Fibroblast of lung (primary cell): ENCODE results near the gene METTL22. TPM values are rescaled to one million over a fixed set of nuclear protein-coding genes. Genes with fewer than 3 reads are reported as not detected.

Experiments used
- DNase-seq, 2 donors: peaks; one replicate each; pipeline versions ENCODE4 v3.0.0 to v3.0.0-alpha.2; 2010; ENCODE audit warnings: low read depth in 2 of 2
- H2AFZ ChIP-seq: 2 replicates; pipeline ENCODE4 v1.5.1; 2012; ENCODE audit warnings: low read length, control low read depth, inconsistent platforms
- H3K27ac ChIP-seq: 2 replicates; pipeline ENCODE4 v1.5.1; 2011; ENCODE audit warnings: low read length, control low read depth; ENCODE audit not compliant: insufficient read depth
- H3K27me3 ChIP-seq: 2 replicates; pipeline ENCODE4 v1.5.1; 2011; ENCODE audit warnings: mild to moderate bottlenecking, low read length; ENCODE audit not compliant: control insufficient read depth, insufficient read depth
- H3K36me3 ChIP-seq: 2 replicates; pipeline ENCODE4 v1.5.1; 2011; ENCODE audit warnings: low read length; ENCODE audit not compliant: control insufficient read depth, insufficient read depth
- H3K4me1 ChIP-seq: 2 replicates; pipeline ENCODE4 v1.5.1; 2011; ENCODE audit warnings: low read length; ENCODE audit not compliant: control insufficient read depth, insufficient read depth; ENCODE audit errors: extremely low read depth
- H3K4me2 ChIP-seq: 2 replicates; pipeline ENCODE4 v1.5.1; 2011; ENCODE audit warnings: low read length, control low read depth; ENCODE audit not compliant: insufficient read depth; ENCODE audit errors: extremely low read depth
- H3K4me3 ChIP-seq, 4 experiments: fragments of 200-600 bp in 1 of 4; sonication (generic) in 1 of 4; replicated peaks in 1 of 4; 2 replicates each; pipeline ENCODE4 v1.5.1; 2011 to 2016; ENCODE audit warnings: low read length in 4 of 4, low read depth in 3 of 4, mild to moderate bottlenecking in 3 of 4, control low read depth in 2 of 4, inconsistent platforms in 1 of 4, mixed read lengths in 1 of 4; ENCODE audit not compliant: insufficient read depth in 1 of 4; ENCODE audit errors: control extremely low read depth in 1 of 4
- H3K79me2 ChIP-seq: 2 replicates; pipeline ENCODE4 v1.5.1; 2012; ENCODE audit warnings: mild to moderate bottlenecking, low read length, inconsistent platforms; ENCODE audit not compliant: control insufficient read depth, insufficient read depth
- H3K9ac ChIP-seq: 2 replicates; pipeline ENCODE4 v1.5.1; 2011; ENCODE audit warnings: mild to moderate bottlenecking, low read length, control low read depth; ENCODE audit not compliant: insufficient read depth
- H3K9me3 ChIP-seq: 2 replicates; pipeline ENCODE4 v1.5.1; 2012; ENCODE audit warnings: low read depth, low read length; ENCODE audit not compliant: control insufficient read depth, insufficient read depth
- H4K20me1 ChIP-seq: 2 replicates; pipeline ENCODE4 v1.5.1; 2011; ENCODE audit warnings: low read length; ENCODE audit not compliant: control insufficient read depth, insufficient read depth; ENCODE audit errors: extremely low read depth
- CTCF ChIP-seq, 2 donors: IDR thresholded peaks in 1 of 2; conservative IDR thresholded peaks in 1 of 2; 1 replicate in 1 of 2; 2 replicates in 1 of 2; pipeline ENCODE4 v1.5.1; 2011 to 2012; ENCODE audit warnings: low read length in 2 of 2, control low read depth in 1 of 2, inconsistent platforms in 1 of 2, low read depth in 1 of 2, mild to moderate bottlenecking in 1 of 2
- EZH2 ChIP-seq: IDR thresholded peaks from 2 replicates; pipeline ENCODE4 v1.5.1; 2012; ENCODE audit warnings: low read length, control low read depth, mild to moderate bottlenecking; ENCODE audit errors: missing control alignments
- polyA plus RNA-seq, 2 donors: library from polyadenylated mRNA; depleted of rRNA in 1 of 2; stranded (reverse) in 1 of 2; unstranded in 1 of 2; fragments of >200 nt; gene quantifications; 2 replicates each; pipeline ENCODE4 v1.2.1, GENCODE V29; 2011 to 2012; ENCODE audit warnings: missing spikeins in 1 of 2
- total RNA-seq: library from RNA; depleted of rRNA; stranded (reverse); fragments of >200 nt; gene quantifications from 2 replicates; pipeline ENCODE4 v1.2.1, GENCODE V29; 2014

The METTL22 gene
- total and polyA plus RNA-seq, 2 donors (not counting 1 experiment from before 2014, with no cell fraction given): 27.4 to 30.8 TPM

GRCh38 chr16:8673611-8674412 is 52.3 kb downstream of the METTL22 start:
- Histone ChIP-seq H3K9ac (no peak overlapping the region), H3K79me2 (no peaks in the 10 kb centered on the region), H3K9me3 (no peaks in the 10 kb centered on the region), H3K36me3 (no peaks in the 10 kb centered on the region), H2AFZ (peak overlapping the region; percentile 47), H3K4me1 (no peaks in the 10 kb centered on the region), H4K20me1 (no peaks in the 10 kb centered on the region), H3K4me3 (peak overlapping the region; percentile 18 to 69 (median 50)), H3K4me2 (peak overlapping the region; percentile 71), H3K27me3 (no peaks in the 10 kb centered on the region), H3K27ac (no peak overlapping the region)
- no peak for TF ChIP-seq EZH2
- DNase-seq: no peak

- no peaks in the 10 kb centered on the region for H4K20me1 ChIP-seq
- no peaks in the 10 kb centered on the region for H3K79me2 ChIP-seq
- no peaks in the 10 kb centered on the region for H3K4me1 ChIP-seq
- peak within 1 kb of the TSS; percentile 80 for H3K4me2 ChIP-seq
- peak; percentile 60 to 80 for DNase-seq
- H2AFZ ChIP-seq: peak within 1 kb of the TSS; percentile 76
- no peak within 1 kb of the TSS for H3K27ac ChIP-seq
- H3K27me3 ChIP-seq: no peaks in the 10 kb centered on the region
- TF ChIP-seq CTCF (conservative IDR thresholded peaks at IDR 0.05 in 1 of 2, IDR thresholded peaks at IDR 0.05 in 1 of 2; ENCODE audit: low read depth in 1 of 2, low read length in 2 of 2) (no peak), EZH2 (no peak)
- H3K9ac ChIP-seq: peak within 1 kb of the TSS; percentile 63
- H3K36me3 ChIP-seq: no peaks in the 10 kb centered on the region
- H3K9me3 ChIP-seq: no peaks in the 10 kb centered on the region
- H3K4me3 ChIP-seq: peak within 1 kb of the TSS; percentile 56 to 69 (median 60)
Observed at GRCh38 chr16:8674413-8675022, 53.0 kb downstream of the METTL22 start, which contains the start of gene ABAT. TSS of gene ABAT (plus strand) at chr16:8674617. CDS start at chr16:8735740, 61,123 bp downstream.

- H3K27me3 ChIP-seq: no peaks in the 10 kb centered on the region
- H3K4me3 ChIP-seq: no peak overlapping the region
- H3K36me3 ChIP-seq: no peaks in the 10 kb centered on the region
- no peaks in the 10 kb centered on the region for H3K79me2 ChIP-seq
- no peak overlapping the region for H3K4me2 ChIP-seq
- no peak overlapping the region for H2AFZ ChIP-seq
- no peak for TF ChIP-seq EZH2
- no peak for TF ChIP-seq CTCF (conservative IDR thresholded peaks at IDR 0.05 in 1 of 2, IDR thresholded peaks at IDR 0.05 in 1 of 2; ENCODE audit: low read depth in 1 of 2, low read length in 2 of 2)
- H3K4me1 ChIP-seq: no peaks in the 10 kb centered on the region
- no peak overlapping the region for H3K27ac ChIP-seq
- no peak overlapping the region for H3K9ac ChIP-seq
- H4K20me1 ChIP-seq: no peaks in the 10 kb centered on the region
- no peak for DNase-seq
- H3K9me3 ChIP-seq: no peaks in the 10 kb centered on the region
Observed at GRCh38 chr16:8675183-8676159, 54.0 kb downstream of the METTL22 start.
